HG03457 (cell line): Measurements from ENCODE around the gene FLACC1.
A peak's percentile ranks its signal among the peaks of the same experiment; 100 is the strongest.

Experiments
- ATAC-seq: cut with Tn5 transposase; IDR thresholded peaks from one replicate; pipeline ENCODE4 v1.9.1; 2021; ENCODE audit warnings: moderate number of reproducible peaks; ENCODE audit not compliant: unreplicated experiment

The FLACC1 gene

DNA sequence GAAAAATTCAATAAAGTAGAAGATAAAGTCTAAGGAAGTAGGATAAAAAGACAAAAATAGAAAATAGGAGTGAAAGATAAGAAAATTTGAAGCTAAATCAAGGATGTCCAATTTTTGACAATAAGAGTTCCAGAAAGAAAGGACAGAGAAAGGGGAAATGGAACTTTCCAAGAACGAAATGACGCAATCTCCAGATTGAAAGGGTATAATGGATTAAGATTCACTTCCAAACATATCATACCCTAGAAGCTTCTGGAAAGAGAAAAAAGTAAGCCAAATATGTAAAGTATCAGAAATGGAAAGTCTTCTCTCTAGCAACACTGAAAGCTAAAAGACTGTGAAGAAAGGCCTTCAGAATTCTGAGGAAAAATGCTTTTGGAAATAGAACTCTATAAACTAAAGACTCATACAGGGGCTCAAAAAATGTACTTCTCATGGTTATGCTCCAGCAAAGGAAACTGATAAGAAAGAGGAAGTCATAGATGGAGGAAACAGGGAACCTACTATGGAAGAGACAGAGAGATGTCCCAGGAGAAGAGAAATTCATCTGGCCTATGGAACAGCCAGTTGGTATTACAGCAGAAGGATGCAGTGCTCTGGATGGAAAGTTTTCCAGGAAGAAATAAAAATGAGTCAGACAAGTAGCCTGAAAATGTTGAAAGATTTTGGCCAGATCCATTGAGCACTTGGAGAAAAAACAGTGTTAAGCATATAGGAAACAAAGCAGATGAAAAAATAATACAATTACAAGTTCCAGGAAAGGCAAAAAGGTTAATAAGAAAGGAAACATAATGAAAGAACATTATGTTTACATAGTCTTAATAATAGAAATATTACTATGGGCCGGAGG lies 76.7 kb downstream of the FLACC1 start:
- no peak for ATAC-seq

DNA sequence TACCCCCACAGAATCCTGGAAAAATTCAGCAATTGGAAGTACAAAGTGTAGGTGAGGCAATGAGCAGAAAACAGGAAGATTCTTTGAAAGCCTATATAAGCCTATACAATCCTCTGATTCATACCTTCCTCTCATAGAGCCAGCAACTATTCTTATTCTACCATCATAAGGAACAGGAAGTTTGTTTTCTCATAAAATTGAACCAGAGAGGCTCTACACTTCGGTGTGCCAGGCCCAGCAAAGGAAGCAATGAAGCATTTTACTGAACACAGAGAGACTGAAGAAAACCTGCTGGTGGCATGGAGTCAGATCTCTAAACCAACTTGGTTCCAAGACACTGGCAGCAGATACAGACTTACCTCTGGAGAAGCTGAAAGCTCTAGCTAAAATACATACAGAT lies 78.1 kb downstream of the FLACC1 start:
- ATAC-seq: no peak

DNA sequence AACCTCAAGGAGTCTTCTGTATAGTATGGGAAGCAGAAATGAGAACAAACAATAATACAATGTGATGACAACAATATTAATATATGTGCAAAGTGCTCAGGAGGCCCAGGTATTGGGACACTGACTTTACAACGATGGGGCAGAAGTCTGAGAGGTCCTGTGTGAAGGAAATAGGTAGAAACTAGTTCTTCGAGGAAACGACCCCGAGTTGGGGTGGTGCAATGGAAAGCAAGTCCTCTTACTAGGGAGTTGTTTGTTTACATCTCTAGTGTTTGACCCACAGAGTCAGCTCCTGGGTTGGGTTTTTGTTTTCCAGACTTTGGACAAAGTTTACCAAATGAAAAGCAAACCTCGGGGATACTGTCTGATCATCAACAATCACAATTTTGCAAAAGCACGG lies 80.6 kb downstream of the FLACC1 start:
- ATAC-seq: no peak

DNA sequence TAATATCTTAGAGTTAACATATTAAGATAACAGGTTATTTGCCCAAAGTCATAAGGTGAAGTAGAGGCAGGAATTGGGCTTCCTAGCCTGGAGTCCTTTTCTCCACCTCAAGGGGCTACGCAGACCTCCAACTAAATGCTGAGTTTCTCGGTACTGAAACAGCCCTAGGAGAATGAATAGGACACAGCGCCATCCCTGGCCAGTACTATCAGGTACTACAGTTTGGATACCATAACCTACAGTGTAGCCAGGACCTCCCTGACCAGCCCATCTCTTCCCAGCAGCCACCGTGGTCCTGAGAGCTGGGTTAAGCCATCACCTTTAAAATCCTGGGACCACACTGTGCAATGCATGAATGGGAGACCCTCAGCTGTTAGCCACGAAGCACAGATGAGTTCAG lies 81.2 kb downstream of the FLACC1 start:
- ATAC-seq: no peak

DNA sequence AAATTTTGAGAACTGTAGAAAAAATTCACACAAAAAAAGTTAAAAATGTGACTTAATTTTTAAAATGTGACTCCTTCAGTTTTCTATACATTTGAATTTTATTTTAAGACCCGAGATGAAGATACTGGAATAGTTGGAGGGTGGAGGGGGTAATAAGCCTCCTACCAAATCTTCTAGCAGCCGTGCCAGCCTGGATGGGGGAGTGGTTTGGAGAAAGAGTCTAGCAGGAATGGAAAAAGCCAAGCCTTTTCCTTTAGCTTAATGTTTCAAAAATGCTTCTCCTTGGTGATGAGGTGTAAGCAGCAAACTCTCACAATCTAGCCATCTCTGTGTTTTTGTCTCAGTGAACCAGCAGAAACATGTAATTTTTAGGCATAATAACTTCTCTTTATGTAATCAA lies 82.1 kb downstream of the FLACC1 start:
- ATAC-seq: no peak

DNA sequence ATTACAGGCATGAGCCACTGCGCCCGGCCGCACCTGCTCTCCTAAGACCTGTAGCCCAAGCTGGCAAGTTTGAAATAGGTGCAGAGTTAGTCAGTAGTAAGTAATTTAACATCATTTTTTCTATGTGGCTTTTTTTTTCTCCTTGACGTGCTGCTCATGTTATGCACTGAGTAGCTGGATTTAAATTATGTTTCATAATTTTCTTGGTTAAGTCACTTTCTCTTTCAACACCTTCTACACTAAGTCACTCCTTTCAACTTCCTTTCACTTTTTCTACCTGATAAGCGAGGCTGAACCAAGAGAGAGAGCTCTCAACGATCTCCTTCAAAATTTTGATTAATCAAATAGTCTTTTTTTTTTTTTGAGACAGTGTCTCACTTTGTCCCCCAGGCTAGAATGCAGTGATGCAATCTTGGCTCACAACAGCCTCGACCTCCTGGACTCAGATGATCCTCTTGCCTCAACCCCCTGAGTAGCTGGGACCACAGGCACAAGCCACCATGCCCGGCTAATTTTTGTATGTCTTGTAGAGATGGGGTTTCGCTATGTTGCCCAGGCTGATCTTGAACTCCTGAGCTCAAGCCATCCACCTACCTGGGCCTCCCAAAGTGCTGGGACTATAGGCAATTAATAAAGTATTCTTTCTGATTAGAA lies 83.7 kb downstream of the FLACC1 start:
- no peak for ATAC-seq

DNA sequence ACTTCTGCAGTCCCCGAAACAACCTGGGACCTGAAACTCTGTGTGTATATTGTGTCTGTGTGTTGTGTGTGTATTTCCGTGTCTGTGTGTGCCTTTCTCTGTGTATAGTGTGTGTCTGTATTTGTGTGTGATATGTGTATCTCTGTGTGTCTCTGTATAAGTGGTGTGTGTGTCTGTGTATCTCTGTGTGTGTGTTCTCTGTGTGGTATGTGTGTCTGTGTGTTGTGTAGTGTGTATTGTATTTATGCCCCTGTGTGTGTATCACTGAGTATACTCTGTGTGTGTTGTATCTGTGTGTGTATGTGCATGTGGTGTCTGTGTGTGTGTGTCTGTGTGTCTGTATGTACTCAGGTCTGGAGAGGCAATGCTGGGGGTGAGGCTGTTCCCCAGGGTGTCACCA lies 85.2 kb downstream of the FLACC1 start:
- no peak for ATAC-seq

DNA sequence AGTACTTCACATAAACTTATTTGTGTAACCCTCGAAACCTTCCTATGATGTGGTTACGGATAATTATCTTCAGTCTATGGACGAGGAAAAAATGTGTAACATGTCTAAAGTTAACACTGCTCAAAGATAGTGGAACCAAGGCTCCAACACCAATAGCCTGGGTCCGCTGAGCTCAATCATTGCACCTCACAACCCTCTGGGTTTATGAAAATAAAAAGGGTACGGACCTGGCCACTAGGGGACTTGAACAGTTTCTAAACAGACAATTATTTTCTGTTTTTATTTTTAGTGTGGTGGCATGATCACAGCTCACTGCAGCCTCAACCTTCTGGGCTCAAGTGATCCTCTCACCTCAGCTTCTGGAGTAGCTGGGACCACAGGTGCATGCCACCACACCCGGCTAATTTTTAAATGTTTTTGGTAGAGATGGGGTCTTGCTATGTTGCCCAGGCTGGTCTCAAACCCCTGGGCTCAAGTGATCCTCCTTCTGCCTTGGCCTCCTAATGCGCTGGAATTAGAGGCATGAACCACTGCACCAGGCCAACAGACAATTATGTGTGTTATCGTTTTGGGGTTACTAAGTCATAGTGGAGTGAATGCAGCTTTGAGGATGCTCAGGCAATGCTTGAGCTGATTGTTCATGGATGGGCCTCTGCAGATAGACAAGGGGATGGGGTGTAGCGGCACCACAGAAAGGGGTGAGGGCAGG lies 86.7 kb downstream of the FLACC1 start:
- no peak for ATAC-seq

DNA sequence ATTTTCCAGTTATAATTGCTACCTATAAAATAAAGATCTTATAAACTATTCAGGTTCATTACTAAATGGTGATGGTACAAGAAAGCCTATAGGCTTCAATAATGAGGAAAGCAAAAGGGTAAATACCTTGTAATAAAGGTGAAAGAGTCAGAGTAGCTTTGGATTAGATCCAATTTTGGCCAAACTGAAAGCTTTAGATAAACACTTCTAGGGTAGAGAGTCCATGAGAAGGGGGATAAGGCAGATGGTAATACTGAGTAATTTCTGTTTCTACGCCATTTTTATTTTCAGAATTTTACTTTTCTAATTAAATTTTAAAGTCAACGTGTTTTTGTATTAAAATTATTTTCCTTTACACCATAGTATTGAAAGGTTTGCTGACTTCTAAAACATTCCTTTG lies 87.4 kb downstream of the FLACC1 start:
- no peak for ATAC-seq

DNA sequence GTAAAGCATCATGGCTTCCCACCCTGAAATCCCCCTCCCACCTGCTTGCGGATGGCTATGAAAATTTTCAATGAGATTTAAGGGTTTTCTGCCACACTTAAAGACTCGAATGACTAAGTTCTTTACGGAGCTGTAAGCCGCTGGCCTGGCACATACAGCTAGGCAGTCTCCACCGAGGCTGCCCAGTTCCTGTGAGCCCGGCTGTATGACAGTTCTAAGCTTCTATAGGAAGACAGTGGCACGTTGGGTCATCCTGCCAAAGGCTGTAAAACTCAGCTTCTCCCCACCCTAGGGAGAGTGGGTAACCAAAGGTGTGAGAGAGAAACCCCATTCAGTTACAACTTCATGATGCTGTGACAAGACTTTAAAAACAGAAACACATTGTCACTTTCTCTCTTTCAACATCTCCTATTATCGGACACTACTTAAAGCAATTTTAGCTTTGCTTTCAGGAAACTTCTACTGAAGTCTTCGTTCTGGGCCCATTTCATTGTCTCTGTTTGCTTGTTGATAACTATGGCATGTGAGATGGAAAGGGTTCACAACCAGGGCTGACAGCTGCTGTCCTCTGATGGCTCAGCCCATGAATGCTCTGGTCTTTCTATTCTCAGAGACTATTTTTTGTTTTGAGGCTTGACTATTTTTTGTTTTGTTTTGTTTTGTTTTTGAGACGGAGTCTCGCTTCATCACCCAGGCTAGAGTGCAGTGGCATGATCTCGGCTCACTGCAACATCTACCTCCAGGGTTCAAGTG lies 89.7 kb downstream of the FLACC1 start:
- no peak for ATAC-seq

DNA sequence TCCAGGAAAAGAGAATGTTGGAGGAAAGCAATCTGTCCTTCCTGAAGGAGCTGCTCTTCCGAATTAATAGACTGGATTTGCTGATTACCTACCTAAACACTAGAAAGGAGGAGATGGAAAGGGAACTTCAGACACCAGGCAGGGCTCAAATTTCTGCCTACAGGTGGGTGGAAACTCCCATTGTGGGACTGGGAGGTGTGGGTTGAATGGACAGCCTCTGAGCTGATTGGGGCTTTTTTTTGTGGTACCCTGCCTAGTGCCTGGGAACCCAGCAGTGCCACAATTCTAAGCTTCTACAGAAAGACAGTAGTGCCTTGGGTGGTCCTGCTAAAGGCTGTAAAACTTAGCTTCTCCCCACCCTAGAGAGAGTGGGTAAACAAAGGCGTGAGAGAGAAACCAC lies 90.5 kb downstream of the FLACC1 start:
- ATAC-seq: no peak

DNA sequence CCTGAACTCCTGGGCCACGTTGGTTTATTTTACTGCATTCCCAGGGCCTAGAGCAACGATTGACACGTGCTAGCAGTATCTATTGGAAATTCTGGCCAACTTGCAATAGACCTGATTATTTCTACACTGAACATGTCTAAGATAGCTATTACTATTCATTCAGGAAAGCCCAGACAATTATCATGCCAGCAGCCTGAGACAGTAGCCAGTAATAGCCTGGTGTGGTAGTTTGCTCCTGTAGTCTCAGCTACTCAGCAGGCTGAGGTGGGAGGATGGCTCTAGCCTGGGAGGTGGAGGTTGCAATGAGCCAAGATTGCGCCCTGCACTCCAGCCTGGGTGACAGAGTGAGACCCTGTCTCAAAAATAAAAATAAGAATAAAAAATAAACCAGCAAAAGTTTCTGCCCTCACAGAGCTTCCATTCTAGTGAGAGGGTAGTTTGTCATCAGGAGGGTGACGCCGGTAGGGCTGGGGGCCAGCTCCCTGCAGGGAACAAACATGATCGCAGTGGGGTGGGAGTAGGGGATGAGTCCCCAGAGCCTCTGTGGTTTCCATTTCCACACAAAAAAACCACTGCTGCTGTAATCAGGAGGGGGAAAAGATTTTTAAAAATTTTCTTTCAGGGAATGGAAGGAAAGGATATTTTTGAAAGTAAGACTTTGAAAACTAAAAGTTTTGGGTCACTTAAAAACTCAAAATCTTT lies 92.5 kb downstream of the FLACC1 start:
- ATAC-seq: no peak

DNA sequence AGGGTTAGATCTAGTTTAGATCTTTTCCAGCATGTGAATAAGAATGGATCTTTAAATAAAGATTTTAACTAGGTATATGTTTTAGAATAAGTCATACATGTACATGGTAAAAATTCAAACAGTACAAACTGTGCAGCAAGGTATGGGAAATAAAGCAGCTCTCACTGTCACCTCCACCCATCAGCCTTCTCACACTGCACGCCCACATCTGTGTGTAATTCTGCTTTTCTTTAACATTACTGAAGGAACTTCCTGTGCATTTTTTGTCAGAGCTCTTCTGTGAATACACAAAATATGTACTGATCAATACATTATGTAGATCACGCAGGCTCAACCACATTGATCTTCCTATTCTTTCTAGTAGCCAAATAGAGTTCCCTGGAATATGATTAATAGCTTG lies 93.4 kb downstream of the FLACC1 start:
- no peak for ATAC-seq

DNA sequence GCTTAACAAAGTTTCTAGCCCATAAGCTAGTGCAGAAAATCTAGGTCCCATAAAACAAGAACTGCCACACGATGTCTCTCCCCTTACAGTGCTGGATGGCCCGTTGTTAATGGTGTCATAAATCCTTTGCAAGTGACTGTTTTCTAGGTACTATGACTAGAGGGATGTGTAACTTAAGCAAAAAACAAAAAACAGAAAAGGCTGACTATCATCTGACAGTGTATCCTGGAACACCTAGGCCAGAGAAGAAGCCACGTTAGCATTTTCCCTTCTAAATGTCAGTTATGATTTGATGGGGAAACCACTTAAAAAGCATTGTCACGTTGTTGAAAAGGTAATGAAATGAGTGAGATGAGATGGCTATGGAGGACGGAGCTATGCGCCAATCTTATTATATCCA lies 94.4 kb downstream of the FLACC1 start:
- no peak for ATAC-seq

DNA sequence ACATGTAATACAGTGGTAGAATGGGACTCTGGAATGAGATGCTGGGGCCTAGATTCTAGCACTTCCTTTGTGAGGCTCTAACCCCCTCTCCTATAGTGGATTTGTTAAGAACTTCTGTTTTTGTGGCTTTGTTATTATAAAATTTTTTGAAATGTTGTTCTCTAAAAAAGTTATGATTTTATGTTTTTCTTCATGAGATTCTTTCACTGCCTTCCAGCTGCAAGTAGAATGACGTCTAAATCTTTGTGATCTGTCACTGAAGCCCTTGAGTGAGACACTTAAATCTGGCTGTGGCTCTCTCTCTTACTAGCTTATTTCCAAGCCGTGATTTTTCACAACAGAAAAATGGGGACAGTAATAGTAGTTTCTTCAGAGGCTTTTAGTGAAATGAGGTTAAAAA lies 95.2 kb downstream of the FLACC1 start:
- no peak for ATAC-seq

DNA sequence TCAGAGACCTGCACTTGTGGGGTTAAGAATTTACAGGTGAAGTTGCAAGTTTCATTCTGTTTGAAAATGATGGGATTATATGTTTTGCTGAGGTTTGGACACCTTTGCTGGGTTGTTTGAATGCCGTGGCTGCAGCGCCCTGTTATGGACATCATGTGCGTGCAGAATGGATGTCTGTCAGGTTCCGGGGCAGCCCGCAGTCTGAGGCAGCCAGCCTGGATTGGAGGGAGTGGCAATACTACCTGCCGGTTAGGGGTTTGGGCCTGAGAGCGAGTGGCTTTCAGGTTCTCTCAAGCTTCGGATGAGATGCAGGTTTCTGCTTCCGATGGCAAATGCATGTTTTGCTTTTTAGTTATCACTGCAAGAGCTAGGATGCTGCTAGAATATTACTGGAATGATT lies 95.7 kb downstream of the FLACC1 start:
- no peak for ATAC-seq

DNA sequence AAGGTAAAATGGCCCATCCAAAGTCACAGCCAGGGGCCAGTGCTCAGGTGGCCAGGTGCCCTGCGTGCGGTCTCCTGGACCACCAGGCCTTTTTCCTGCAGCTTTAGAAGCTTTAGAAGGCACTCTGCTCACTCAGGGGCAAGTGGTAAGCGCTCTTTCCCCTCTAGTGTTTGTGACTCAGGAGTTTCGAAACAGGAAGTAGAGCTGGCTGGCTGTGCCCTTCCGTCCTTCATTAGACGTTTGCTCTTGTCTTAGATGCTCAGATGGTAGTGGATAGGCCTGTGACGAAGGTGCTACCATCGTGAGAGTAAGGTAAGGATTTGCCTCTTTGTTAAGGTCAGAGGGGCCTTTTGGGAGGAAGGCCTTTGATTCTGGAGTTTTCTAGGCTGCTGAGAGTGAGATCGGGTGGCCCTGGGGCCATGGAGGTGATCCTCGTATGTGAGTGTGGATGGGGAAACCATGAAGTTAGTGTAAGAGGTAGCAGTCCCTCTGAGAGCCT lies 96.8 kb downstream of the FLACC1 start, which contains the start of gene CASP8:
CASP8 (plus strand) TSS at position 235 of the 499 bp plus-strand sequence. CDS start 5,951 bp downstream, outside the sequence.
- ATAC-seq: no peak

DNA sequence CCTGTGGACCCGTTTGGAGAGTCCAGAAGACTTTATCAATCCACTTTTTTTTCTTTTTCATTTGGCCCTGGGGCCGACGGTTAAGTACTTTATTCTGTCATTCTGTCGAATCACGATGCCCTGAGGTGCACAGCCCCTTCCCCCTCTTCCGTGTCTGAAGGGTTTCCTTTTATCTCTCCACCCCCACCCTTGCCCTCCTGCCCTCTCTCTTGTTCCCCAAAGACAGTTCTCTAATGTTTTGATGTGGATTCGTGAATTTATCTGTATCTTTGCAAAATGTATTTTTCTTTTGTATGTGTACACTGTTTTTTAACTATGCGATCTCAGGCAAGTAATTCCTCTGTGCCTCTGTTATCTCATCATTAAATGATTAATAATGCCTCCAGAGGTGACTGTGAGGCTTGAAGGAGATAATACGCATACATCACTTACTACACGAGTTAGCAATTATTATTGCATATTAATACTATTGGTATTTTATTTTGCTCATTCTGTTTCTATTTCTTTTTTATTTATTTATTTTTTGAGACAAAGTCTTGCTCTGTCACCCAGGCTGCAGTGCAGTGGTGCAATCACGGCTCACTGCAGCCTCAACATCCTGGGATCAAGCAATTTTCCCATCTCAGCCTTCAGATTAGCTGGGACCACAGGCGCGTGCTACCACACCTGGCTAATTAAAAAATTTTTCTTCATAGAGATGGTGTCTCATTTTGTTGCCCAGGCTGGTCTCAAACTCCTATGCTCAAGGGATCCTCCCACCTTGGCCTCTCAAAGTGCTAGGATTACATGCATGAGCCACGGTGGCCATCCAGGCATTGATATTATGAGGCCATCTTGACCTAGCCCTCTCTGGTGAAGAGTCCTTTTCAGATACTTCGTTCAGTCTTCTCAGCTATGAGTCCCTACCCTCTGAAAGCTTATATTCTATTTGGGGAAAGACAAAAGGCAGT lies 98.2 kb downstream of the FLACC1 start:
- no peak for ATAC-seq

DNA sequence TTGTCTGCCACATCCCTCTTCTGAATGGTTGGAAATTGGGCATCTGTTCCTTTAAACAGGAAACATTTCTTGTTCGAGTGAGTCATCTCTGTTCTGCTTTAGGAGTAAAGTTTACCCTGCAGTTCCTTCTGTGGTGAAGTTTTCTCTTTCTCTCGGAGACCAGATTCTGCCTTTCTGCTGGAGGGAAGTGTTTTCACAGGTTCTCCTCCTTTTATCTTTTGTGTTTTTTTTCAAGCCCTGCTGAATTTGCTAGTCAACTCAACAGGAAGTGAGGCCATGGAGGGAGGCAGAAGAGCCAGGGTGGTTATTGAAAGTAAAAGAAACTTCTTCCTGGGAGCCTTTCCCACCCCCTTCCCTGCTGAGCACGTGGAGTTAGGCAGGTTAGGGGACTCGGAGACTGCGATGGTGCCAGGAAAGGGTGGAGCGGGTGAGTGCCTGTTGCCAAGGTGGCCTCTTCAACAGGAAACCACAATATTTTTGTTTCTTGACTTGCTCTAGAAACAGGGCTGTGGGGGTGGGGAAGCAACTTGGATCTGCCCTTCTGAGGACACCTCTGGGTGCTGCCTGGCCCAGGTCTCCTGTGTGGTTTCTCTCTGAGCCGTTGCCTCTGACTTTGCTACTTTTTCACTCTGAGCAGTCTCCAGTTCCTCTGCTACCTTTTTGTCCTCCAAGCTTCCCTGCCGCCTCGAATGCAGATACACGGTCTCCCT lies 99.0 kb downstream of the FLACC1 start:
- peak; percentile 50 for ATAC-seq
